Activated CD4-positive, alpha-beta T cell treated with anti-CD3 and anti-CD28 coated beads, Interleukin-2, amount 10 ng/mL, durations not matched to agents 24 days and 14 days (primary cell): ENCODE data around the gene CHID1. TPM values are rescaled to one million over a fixed set of nuclear protein-coding genes. Genes with fewer than 3 reads are reported as not detected.

Experiments
- DNase-seq: peaks from one replicate; pipeline ENCODE4 v3.0.0; 2022
- H3K27ac Mint-ChIP-seq: one replicate; pipeline ENCODE4 v1.8.0; 2022; ENCODE audit warnings: mild to moderate bottlenecking, mixed read lengths
- H3K27me3 Mint-ChIP-seq: one replicate; pipeline ENCODE4 v1.8.0; 2022; ENCODE audit warnings: mixed read lengths
- H3K36me3 Mint-ChIP-seq: one replicate; pipeline ENCODE4 v1.8.0; 2022; ENCODE audit warnings: low read depth, mild to moderate bottlenecking, mixed read lengths
- H3K4me1 Mint-ChIP-seq: one replicate; pipeline ENCODE4 v1.8.0; 2021; ENCODE audit warnings: mixed read lengths
- H3K4me3 Mint-ChIP-seq: one replicate; pipeline ENCODE4 v1.8.0; 2022; ENCODE audit warnings: mild to moderate bottlenecking, moderate library complexity, mixed read lengths
- H3K9me3 Mint-ChIP-seq: one replicate; pipeline ENCODE4 v1.8.0; 2021; ENCODE audit warnings: mixed read lengths
- intact Hi-C: fragments of 100-400 bp; cut with micrococcal nuclease; formaldehyde crosslinking; loops from one replicate; pipeline ENCODE4 v1.15.1; 2023
- total RNA-seq: library from RNA; stranded (reverse); gene quantifications from 2 replicates; pipeline ENCODE4 v1.2.3, GENCODE V29; 2022

CHID1 gene
- total RNA-seq, 1 donor from 2014 or later = 99.7 TPM

- Mint-ChIP-seq H3K36me3 (peaks cover 24% of the 10 kb centered on the region), H3K9me3 (no peaks in the 10 kb centered on the region), H3K27me3 (peaks cover 12% of the 10 kb centered on the region), H3K27ac (no peak overlapping the region), H3K4me1 (peaks cover 29% of the 10 kb centered on the region), H3K4me3 (no peak overlapping the region)
- intact Hi-C loops = no loop called here
- DNase-seq = no peak
Measured at GRCh38 chr11:836274-836673, 74.3 kb downstream of the CHID1 start.

DNA sequence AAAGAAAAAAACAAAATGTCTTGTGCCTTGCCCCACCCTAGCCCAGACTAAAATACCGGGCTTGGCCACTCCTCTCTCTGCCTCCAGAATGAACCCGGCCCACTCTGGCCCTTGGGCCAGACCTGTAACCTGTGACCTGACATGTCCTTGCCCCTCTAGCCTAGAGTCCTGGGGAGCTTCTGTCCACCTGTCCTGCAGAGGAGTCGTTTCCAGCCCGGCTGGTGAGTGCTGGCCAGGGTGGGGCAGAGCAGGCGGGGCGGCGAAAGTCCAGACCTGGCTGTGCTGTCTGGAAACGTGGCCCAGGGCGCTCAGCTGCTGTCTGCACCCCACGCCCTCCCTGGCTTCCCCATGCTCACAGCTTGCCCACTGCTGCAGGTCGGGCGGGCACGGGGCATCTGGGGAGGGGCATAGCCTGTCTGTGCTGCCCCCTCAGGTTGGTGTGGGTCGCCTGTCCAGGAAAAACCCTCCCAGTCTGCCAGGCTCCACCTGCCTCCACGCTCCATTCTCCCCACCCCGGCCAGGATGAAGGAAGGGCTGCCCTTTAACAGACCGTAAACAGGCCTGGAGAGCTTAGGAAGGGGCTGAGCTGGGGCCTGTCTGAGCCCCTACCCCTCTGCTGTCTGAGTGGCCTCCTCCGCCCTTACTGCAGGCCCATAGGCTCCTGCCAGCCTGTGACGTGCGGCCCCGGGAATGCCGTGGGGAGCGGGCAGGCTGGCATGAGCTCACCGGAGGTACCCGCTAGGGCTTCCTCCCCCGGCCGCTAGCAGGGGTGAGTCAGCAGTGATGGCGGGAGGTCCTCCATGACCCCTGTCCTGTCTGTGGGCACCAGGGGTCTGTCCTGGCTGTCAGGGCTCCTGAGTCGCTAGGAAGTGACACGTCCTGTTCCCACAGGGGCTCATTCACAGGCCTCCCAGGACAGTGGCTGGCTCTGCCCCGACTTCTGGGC is 76.0 kb downstream of the CHID1 start:
- intact Hi-C loops = no loop called here

GRCh38 chr11:833849-834311 is 76.7 kb downstream of the CHID1 start:
- H3K9me3 Mint-ChIP-seq = no peaks in the 10 kb centered on the region
- no peak for DNase-seq
- peak overlapping the region; percentile 74 for H3K4me3 Mint-ChIP-seq
- intact Hi-C loops = no loop called here
- H3K36me3 Mint-ChIP-seq = peaks cover 12% of the 10 kb centered on the region
- peaks cover 21% of the 10 kb centered on the region for H3K4me1 Mint-ChIP-seq
- peaks cover 28% of the 10 kb centered on the region for H3K27me3 Mint-ChIP-seq
- no peak overlapping the region for H3K27ac Mint-ChIP-seq

More for the DNA sequence above, 76.0 kb downstream of the CHID1 start:
- H3K36me3 Mint-ChIP-seq = peaks cover 13% of the 10 kb centered on the region
- no peak for DNase-seq
- H3K9me3 Mint-ChIP-seq = no peaks in the 10 kb centered on the region
- H3K27ac Mint-ChIP-seq = no peak overlapping the region
- peak overlapping the region; percentile 74 for H3K4me3 Mint-ChIP-seq
- peaks cover 15% of the 10 kb centered on the region for H3K4me1 Mint-ChIP-seq
- H3K27me3 Mint-ChIP-seq = peaks cover 21% of the 10 kb centered on the region

GRCh38 chr11:833114-833791 is 77.4 kb downstream of the CHID1 start:
- H3K27ac Mint-ChIP-seq = no peak overlapping the region
- peak overlapping the region; percentile 74 for H3K4me3 Mint-ChIP-seq
- H3K9me3 Mint-ChIP-seq = no peaks in the 10 kb centered on the region
- peaks cover 20% of the 10 kb centered on the region for H3K4me1 Mint-ChIP-seq
- DNase-seq = peak; percentile 81
- peaks cover 34% of the 10 kb centered on the region for H3K27me3 Mint-ChIP-seq
- intact Hi-C loops = no loop called here
- H3K36me3 Mint-ChIP-seq = peaks cover 7% of the 10 kb centered on the region

DNA sequence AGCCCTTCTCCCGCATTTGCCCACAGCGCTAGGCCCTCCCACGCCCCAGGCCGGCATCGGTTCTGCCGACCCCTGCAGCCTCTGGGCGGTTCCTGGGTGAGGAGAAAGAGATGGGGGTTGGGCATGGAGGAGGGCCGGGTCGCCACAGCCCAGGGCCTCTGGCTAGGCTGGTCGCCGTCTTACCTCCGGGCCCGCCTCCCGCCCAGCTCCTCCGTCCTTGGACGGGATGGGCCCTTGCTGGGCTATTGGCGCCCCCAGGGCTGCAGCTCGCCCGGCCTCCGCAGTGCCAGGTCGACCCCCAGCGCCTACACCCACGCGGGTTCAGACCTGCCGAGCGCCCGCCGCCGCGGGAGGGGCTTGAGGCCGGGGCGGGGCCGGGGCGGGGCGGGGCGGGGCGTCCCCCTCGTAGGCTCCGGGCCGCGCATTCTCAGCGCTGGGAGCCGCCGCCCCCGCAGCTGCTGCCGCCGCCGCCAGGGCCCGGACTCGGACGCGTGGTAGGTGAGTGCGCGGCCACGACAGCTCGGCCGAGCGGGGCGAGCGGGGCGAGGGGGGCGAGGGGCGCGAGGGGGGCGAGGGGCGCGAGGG is 78.0 kb downstream of the CHID1 start, which contains the start of gene CD151:
CD151 (plus strand) TSS at position 424 of the 585 bp plus-strand sequence. CDS start 3,118 bp downstream, outside the sequence.
- peak within 1 kb of the TSS; percentile 74 for H3K4me3 Mint-ChIP-seq
- peaks cover 40% of the 10 kb centered on the region for H3K27me3 Mint-ChIP-seq
- intact Hi-C loops = loop anchor here (1.0 kb wide), 1 partner anchor 10 kb away; the partner anchor contains the start of genes POLR2L and TSPAN4
- peaks cover 4% of the 10 kb centered on the region for H3K36me3 Mint-ChIP-seq
- H3K9me3 Mint-ChIP-seq = no peaks in the 10 kb centered on the region
- DNase-seq = peak; percentile 85
- H3K27ac Mint-ChIP-seq = peak within 1 kb of the TSS; percentile 52
- H3K4me1 Mint-ChIP-seq = peaks cover 26% of the 10 kb centered on the region

DNA sequence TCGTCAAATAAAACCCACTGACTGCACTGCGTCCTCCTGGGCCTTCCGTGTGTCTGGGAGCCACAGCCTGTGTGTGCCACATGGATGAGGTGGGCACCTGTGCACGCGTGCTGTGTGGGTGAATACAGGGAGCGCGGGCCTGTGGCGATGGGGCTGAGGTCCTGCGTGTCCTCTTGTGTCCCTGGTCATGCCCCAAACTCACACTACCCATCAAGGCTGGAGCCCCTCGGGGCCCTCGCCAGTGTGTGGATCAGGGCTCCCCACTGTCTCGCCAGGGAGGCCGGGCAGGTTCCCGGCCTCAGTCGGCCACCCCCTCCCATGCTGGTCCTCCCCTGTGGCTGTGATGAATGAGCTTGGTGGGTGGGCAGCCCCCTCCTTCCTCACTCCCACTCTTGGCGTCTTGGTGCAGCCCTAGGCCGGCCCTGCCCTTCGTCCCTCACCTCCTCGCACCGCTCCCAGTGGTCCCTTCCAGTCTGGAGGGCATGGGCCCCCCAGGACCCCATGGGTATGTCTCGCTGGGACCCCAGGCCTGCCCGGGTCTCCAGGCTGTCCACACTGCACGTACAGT is 78.6 kb downstream of the CHID1 start:
- Mint-ChIP-seq H3K9me3 (no peaks in the 10 kb centered on the region), H3K4me1 (peaks cover 28% of the 10 kb centered on the region), H3K27ac (peak overlapping the region; percentile 52), H3K36me3 (peaks cover 2% of the 10 kb centered on the region), H3K27me3 (peaks cover 42% of the 10 kb centered on the region), H3K4me3 (peak overlapping the region; percentile 53)
- no peak for DNase-seq
- intact Hi-C loops = loop anchor here (1.0 kb wide), 1 partner anchor 10 kb away; the partner anchor contains the start of genes POLR2L and TSPAN4

GRCh38 chr11:831118-831864 is 79.3 kb downstream of the CHID1 start:
- H3K9me3 Mint-ChIP-seq = no peaks in the 10 kb centered on the region
- H3K27me3 Mint-ChIP-seq = peaks cover 44% of the 10 kb centered on the region
- no peaks in the 10 kb centered on the region for H3K36me3 Mint-ChIP-seq
- peaks cover 32% of the 10 kb centered on the region for H3K4me1 Mint-ChIP-seq
- peak overlapping the region; percentile 53 for H3K4me3 Mint-ChIP-seq
- DNase-seq = no peak
- H3K27ac Mint-ChIP-seq = peak overlapping the region; percentile 52
- intact Hi-C loops = no loop called here

DNA sequence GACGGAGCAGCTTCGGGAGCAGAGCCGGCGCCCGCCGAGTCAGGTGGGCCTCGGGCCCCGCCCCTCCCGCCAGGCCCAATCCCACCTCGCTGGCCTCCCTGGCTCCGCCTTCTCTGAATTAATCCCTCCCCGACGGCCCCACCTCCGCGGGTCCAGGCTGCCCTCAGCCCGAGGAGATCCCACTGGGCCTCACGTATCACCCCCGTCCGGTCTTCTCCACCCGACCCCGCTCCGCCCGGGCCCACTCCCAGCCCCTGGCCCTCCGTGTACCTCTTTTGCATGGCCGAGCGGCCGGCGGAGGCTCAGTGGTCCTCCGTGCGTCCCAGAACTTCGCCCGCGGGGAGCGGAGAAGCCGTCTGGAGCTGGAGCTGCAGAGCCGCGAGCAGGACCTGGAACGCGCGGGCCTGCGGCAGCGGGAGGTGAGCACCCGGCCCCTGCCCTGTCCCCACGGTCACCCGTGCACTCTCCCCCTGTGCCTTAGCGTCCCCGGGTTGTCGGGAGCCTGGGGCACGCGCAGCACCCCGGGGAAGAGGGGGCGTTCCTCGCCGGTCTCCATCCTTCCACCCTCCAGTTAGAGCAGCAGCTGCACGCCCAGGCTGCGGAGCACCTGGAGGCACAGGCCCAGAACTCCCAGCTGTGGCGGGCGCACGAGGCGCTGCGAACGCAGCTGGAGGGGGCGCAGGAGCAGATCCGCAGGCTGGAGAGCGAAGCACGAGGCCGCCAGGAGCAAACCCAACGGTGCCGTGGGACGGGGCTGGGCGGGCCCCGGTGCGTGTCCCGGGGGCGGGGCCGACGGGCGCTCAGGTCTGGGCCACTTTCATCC is 80.1 kb downstream of the CHID1 start:
- H3K36me3 Mint-ChIP-seq = no peaks in the 10 kb centered on the region
- peaks cover 32% of the 10 kb centered on the region for H3K4me1 Mint-ChIP-seq
- intact Hi-C loops = no loop called here
- peaks cover 44% of the 10 kb centered on the region for H3K27me3 Mint-ChIP-seq
- peak overlapping the region; percentile 55 for H3K4me3 Mint-ChIP-seq
- H3K27ac Mint-ChIP-seq = no peak overlapping the region
- DNase-seq = peak; percentile 87
- H3K9me3 Mint-ChIP-seq = no peaks in the 10 kb centered on the region

GRCh38 chr11:829847-830294 is 80.7 kb downstream of the CHID1 start:
- intact Hi-C loops = no loop called here
- peak; percentile 70 for DNase-seq
- Mint-ChIP-seq H3K4me1 (peaks cover 32% of the 10 kb centered on the region), H3K4me3 (peak overlapping the region; percentile 55), H3K9me3 (no peaks in the 10 kb centered on the region), H3K27me3 (peaks cover 44% of the 10 kb centered on the region), H3K36me3 (peaks cover 5% of the 10 kb centered on the region), H3K27ac (no peak overlapping the region)

GRCh38 chr11:829176-829846 is 81.3 kb downstream of the CHID1 start:
- no peak for DNase-seq
- Mint-ChIP-seq H3K36me3 (peaks cover 8% of the 10 kb centered on the region), H3K27me3 (peaks cover 44% of the 10 kb centered on the region), H3K4me3 (peak overlapping the region; percentile 51), H3K4me1 (peaks cover 31% of the 10 kb centered on the region), H3K9me3 (no peaks in the 10 kb centered on the region), H3K27ac (no peak overlapping the region)
- intact Hi-C loops = no loop called here

DNA sequence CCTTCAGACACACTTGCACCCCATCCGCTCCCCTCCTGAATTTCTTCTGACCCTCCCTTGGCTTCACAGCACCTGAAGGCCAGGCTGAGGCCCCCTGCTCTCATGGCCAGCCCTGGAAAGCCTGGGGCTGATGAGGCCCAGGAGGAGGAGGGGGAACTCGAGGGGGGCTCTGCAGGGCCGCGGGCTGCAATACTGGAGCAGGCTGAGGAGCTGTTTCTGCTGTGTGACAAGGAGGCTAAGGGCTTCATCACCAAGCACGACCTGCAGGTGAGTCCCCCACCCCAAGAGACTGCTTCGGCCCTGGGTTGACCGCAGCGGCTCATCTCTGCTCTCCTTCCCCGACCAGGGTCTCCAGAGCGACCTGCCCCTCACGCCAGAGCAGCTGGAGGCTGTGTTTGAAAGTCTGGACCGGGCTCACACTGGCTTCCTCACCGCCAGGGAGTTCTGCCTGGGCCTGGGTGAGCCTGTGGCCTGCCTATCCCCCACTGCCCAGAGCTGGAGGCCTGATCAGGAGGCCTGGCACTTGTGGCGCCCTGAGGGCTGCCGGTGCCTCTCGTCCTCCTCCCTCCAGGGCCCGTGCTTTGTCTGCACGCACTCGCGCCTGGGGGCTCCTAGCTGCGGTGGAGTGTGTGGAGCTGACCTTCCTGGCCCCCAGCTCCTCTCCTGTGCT is 82.0 kb downstream of the CHID1 start:
- peak overlapping the region; percentile 79 for H3K4me3 Mint-ChIP-seq
- intact Hi-C loops = no loop called here
- peaks cover 42% of the 10 kb centered on the region for H3K27me3 Mint-ChIP-seq
- H3K9me3 Mint-ChIP-seq = no peaks in the 10 kb centered on the region
- H3K4me1 Mint-ChIP-seq = peaks cover 24% of the 10 kb centered on the region
- H3K27ac Mint-ChIP-seq = no peak overlapping the region
- peaks cover 9% of the 10 kb centered on the region for H3K36me3 Mint-ChIP-seq
- DNase-seq = no peak
